Stomach (tissue), 4 donors: ENCODE measurements around the gene SLC16A2.

ENCODE experiments used
- EP300 ChIP-seq: sonication (generic); formaldehyde crosslinking; IDR thresholded peaks from one replicate; pipeline ENCODE4 v1.6.1; 2017; ENCODE audit warnings: antibody characterized with exemption
- POLR2A ChIP-seq, 4 donors: fragments of 450-650 bp; IDR thresholded peaks; one replicate each; pipeline ENCODE4 v1.6.1; 2016; ENCODE audit warnings: antibody characterized with exemption in 4 of 4, control low read depth in 2 of 4, mild to moderate bottlenecking in 1 of 4, moderate library complexity in 1 of 4
- POLR2AphosphoS5 ChIP-seq, 3 donors: sonication (generic); formaldehyde crosslinking; IDR thresholded peaks; one replicate each; pipeline ENCODE4 v1.6.1; 2016; ENCODE audit warnings: antibody characterized with exemption in 3 of 3
- TF ChIP-seq, protein P1 (sequence below), 7 experiments: fragments of 450-650 bp in 4 of 7; fragments of 200-600 bp in 3 of 7; sonication (generic) in 3 of 7; IDR thresholded peaks; one replicate each; pipeline ENCODE4 v1.5.1; 2016 to 2019; ENCODE audit warnings: antibody characterized with exemption in 7 of 7, control low read depth in 2 of 7, mild to moderate bottlenecking in 1 of 7

DNA sequence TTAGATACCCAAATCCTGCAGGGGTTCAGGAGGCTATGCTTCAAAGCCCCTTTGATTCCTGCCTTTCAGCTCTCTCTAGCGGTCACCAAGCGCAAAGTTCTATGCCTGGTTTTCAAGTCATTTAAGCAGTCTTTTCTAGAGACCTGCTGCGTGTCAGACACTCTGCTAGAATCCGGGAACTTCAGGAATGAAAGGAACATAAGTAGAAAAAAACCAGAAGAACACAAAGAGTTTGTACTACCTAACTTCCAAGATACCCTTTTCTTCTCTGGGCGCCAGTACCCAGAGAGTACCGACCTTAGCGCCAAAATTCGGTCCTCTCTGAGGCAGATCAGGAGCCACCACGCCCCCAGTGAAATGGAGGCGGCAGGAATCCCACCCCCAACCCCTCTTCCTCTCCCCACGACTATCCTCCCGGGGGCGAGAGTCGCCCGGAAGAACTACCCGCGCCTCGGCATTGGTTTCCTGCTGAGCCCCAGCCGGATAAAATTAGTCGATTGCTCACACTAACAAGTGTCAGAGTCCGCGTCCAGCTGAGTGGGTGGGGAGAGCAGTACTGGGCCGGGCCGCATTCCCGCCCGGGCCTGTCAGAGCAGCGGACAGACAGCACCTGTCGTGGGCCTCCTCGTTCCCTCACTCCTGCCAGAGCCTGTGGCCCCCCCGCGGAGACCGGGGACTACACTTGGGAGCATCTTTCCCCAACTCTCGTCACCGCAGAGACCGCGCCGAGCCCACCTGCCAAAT lies 114.3 kb downstream of the SLC16A2 start:
- TF ChIP-seq POLR2A (IDR thresholded peaks at IDR 0.05): no peak
- peak in 1 of 3 donors; percentile 23 for TF ChIP-seq POLR2AphosphoS5 (IDR thresholded peaks at IDR 0.05)
- TF ChIP-seq, protein P1, sequence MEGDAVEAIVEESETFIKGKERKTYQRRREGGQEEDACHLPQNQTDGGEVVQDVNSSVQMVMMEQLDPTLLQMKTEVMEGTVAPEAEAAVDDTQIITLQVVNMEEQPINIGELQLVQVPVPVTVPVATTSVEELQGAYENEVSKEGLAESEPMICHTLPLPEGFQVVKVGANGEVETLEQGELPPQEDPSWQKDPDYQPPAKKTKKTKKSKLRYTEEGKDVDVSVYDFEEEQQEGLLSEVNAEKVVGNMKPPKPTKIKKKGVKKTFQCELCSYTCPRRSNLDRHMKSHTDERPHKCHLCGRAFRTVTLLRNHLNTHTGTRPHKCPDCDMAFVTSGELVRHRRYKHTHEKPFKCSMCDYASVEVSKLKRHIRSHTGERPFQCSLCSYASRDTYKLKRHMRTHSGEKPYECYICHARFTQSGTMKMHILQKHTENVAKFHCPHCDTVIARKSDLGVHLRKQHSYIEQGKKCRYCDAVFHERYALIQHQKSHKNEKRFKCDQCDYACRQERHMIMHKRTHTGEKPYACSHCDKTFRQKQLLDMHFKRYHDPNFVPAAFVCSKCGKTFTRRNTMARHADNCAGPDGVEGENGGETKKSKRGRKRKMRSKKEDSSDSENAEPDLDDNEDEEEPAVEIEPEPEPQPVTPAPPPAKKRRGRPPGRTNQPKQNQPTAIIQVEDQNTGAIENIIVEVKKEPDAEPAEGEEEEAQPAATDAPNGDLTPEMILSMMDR (IDR thresholded peaks at IDR 0.05): no peak
- TF ChIP-seq EP300: no peak
